SW480 (cell line): ENCODE data around the gene DHRS4L2.
"Not testable (repeated sequence)": the region's sequence is repeated elsewhere in the genome, so short reads cannot be mapped to it uniquely, and the experiment has no call there.

Experiments used
- DNase-seq: peaks from one replicate; pipeline ENCODE4 v3.0.0-alpha.2; 2016; ENCODE audit warnings: low spot score

The DHRS4L2 gene

GRCh38 chr14:24019944-24020343 is 31.2 kb downstream of the DHRS4L2 start:
- DNase-seq: not testable (repeated sequence)

- not testable (repeated sequence) for DNase-seq
Observed at GRCh38 chr14:24020520-24020919, 31.8 kb downstream of the DHRS4L2 start.

DNA sequence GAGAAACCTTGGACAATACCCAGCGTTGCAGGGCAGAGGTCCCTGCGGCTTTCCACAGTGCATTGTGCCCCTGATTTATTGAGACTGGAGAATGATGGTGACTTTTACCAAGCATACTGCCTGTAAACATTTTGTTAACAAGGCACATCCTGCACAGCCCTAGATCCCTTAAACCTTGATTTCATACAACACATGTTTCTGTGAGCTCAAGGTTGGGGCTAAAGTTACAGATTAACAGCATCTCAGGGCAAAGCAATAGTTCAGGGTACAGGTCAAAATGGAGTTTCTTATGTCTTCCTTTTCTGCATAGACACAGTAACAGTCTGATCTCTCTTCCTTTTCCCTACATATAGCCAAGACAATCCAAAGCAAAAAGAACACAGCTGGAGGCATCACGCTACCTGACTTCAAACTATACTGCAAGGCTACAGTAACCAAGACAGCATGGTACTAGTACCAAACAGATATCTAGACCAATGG is 36.2 kb downstream of the DHRS4L2 start:
- not testable (repeated sequence) for DNase-seq

GRCh38 chr14:24029687-24030086 is 41.0 kb downstream of the DHRS4L2 start:
- not testable (repeated sequence) for DNase-seq

- not testable (repeated sequence) for DNase-seq
Observed at GRCh38 chr14:24031331-24031730, 42.6 kb downstream of the DHRS4L2 start.

- DNase-seq: no peak
Observed at GRCh38 chr14:24032727-24033418, 44.1 kb downstream of the DHRS4L2 start.

GRCh38 chr14:24035769-24036168 is 47.0 kb downstream of the DHRS4L2 start:
- DNase-seq: peak; percentile 41

- DNase-seq: peak; percentile 87
Observed at GRCh38 chr14:24036169-24036962, 47.6 kb downstream of the DHRS4L2 start.

GRCh38 chr14:24036963-24037657 is 48.4 kb downstream of the DHRS4L2 start:
- not testable (repeated sequence) for DNase-seq

- no peak for DNase-seq
Observed at GRCh38 chr14:24037658-24038037, 48.9 kb downstream of the DHRS4L2 start.

GRCh38 chr14:24038686-24039085 is 50.0 kb downstream of the DHRS4L2 start:
- no peak for DNase-seq

DNA sequence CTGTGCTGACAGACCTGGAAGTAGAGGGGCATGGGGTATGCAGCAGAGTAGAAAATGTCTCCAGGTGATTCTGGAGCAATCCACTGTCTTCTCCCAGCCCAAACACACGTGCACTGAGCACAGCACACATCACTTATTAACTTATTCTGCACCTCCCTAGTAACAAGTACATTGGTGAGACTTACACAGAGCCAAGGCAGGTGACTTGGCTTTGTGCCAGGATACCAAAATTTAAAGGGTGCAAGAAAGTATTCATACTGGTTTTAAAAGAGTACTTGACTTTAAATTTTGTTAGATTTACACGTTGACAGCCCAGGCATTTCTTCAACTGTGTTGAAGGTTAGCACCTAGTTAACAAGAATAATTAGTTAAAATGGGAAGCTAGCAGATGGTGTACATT is 52.0 kb downstream of the DHRS4L2 start:
- DNase-seq: no peak

DNA sequence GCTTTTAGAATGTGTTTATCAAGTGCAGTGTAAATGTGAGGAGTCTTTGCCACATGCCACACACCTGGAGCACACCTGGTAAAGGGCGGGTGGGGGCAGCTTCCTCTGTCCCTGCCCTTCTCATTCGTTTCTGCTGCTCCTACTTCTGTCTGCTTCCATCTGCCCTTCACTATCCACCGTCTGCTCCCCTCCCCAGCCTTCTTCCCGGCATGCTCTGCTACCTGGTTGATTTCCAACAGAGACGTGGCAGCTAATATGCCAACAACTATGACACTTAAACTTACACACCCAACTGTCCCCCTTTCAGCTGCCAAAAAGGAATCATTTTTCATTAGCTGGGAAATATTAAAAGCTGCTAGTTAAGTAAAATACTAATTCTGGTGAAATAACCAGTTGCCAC is 54.0 kb downstream of the DHRS4L2 start:
- no peak for DNase-seq

GRCh38 chr14:24049002-24049401 is 60.3 kb downstream of the DHRS4L2 start:
- DNase-seq: not testable (repeated sequence)

- DNase-seq: not testable (repeated sequence)
Observed at GRCh38 chr14:24050753-24051152, 62.0 kb downstream of the DHRS4L2 start.

DNA sequence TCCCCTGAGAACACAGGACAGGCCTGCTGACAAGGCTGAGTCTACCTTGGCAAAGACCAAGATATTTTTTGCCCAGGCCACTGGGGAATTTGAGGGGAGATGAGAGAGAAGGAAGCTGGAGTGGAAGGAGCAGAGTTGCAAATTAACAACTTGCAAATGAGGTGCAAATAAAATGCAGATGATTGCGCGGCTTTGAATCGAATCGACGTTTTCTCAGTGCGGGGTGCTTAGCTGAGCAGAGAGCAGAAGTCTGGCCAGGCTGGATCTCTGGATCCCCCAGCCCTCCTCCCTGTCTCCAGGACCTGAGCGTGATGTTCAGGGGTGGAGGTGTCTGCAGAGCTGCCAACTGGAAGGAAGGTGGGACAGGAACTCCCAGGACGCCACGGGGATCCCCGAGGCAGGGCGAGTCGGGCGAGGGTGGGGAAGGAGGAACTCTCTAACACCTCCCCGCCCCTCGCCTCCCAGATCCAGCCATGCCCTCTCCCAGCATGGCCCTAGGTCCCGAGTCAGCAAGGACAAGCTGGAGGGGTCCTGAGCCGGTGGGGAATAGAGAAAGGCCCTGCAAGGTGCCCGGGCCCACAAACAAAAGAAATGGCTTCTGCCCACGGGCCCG is 62.6 kb downstream of the DHRS4L2 start:
- DNase-seq: no peak

- peak; percentile 32 for DNase-seq
Observed at GRCh38 chr14:24051789-24052655, 63.3 kb downstream of the DHRS4L2 start, which contains the start of gene CARMIL3. Gene CARMIL3, plus strand, starts transcription at chr14:24052009. Its CDS starts 145 bp downstream, at chr14:24052154.

DNA sequence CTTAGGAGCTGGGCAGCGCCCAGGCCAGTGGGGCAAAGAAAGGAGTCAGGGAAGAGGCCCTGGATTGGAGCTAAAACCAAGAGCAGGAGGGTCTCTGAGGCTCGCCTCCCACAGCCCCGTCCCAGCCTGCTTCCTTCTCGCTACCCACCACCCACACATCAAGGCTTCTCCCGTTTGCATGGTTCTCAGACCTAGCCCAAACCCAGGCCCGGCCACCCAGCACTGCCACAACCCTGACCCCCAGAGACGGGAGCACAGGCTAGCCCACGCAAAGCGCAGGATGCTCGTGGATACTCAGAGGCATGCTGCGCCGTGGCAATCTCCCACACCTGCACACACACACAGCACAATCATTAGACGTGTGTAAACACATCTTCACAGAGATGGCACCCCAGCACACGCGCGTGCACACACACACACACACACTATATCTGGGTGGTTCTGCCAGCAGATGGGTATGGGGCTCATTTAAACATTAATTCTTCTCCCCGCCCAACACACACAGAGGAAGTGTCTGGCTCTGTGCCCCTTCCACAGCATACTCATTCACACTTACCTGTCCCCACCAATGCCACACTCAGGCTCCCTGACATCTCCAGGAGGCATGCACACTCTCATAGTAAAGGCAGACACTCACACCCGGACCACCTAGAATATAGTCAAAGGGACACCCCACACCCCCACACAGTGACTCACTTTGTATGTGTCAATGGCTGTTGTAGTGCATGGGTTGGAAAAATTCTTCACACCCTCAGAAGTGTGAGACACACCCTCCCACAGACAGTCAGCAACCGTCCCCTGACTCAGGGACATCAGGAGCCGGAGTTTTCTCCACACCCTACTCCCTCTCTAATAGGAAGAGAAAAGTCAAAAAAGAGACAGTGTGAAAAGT is 64.2 kb downstream of the DHRS4L2 start:
- DNase-seq: peak; percentile 56

GRCh38 chr14:24053548-24054323 is 65.0 kb downstream of the DHRS4L2 start:
- no peak for DNase-seq
